ENCODE results near the gene ZNF302.

GRCh38 chr19:34707661-34708060, 30.2 kb downstream of the ZNF302 start:
- no peak for TF ChIP-seq L3MBTL2 (conservative IDR thresholded peaks at IDR 0.05)
- no peak for TF ChIP-seq NFRKB (IDR thresholded peaks at IDR 0.05)
- TF ChIP-seq SP1 (IDR thresholded peaks at IDR 0.05), result no peak
- TF ChIP-seq ARNT (IDR thresholded peaks at IDR 0.05), result no peak
- no peak for TF ChIP-seq FOXA1 (IDR thresholded peaks at IDR 0.05)
- TF ChIP-seq ELF4 (IDR thresholded peaks at IDR 0.05), result no peak
- TF ChIP-seq PKNOX1 (IDR thresholded peaks at IDR 0.05), result no peak

Data from HEK293T (cell line).